Upper lobe of left lung (tissue), 6 donors: Measurements from ENCODE around the gene MAVS. TPM values are rescaled to one million over a fixed set of nuclear protein-coding genes. Genes with fewer than 3 reads are reported as not detected.

Experiments
- ATAC-seq, 2 donors: fragments of 200-7000 bp; cut with Tn5 transposase; one replicate each; pipeline ENCODE4 v1.9.1; 2022; ENCODE audit warnings: mild to moderate bottlenecking in 2 of 2, moderate library complexity in 2 of 2; ENCODE audit not compliant: low FRiP score in 2 of 2
- DNase-seq, 2 donors: peaks; one replicate each; pipeline ENCODE4 v3.0.0-alpha.2; 2019 to 2020
- H3K27ac ChIP-seq, 4 donors: fragments of 200-600 bp; sonication (generic); one replicate each; pipeline ENCODE4 v1.5.1; 2016 to 2019
- H3K27me3 ChIP-seq, 4 donors: fragments of 200-600 bp; sonication (generic); one replicate each; pipeline ENCODE4 v1.5.1; 2017 to 2019
- H3K36me3 ChIP-seq, 4 donors: fragments of 200-600 bp; sonication (generic); one replicate each; pipeline ENCODE4 v1.5.1; 2016 to 2019
- H3K4me1 ChIP-seq, 4 donors: fragments of 200-600 bp; sonication (generic); one replicate each; pipeline ENCODE4 v1.5.1; 2018 to 2019
- H3K4me3 ChIP-seq, 4 donors: fragments of 200-600 bp; sonication (generic); one replicate each; pipeline ENCODE4 v1.5.1; 2017 to 2019; ENCODE audit warnings: mild to moderate bottlenecking in 2 of 4, moderate library complexity in 1 of 4
- H3K9me3 ChIP-seq, 4 donors: fragments of 200-600 bp; sonication (generic); one replicate each; pipeline ENCODE4 v1.5.1; 2018 to 2019
- EP300 ChIP-seq, 4 donors: sonication (generic); formaldehyde crosslinking; IDR thresholded peaks; one replicate each; pipeline ENCODE4 v1.5.1; 2017; ENCODE audit warnings: antibody characterized with exemption in 4 of 4, control low read depth in 2 of 4
- POLR2A ChIP-seq, 4 donors: fragments of 450-650 bp; IDR thresholded peaks; one replicate each; pipeline ENCODE4 v1.5.1; 2016 to 2017; ENCODE audit warnings: antibody characterized with exemption in 4 of 4, mild to moderate bottlenecking in 2 of 4
- POLR2AphosphoS5 ChIP-seq, 2 donors: sonication (generic); formaldehyde crosslinking; IDR thresholded peaks; one replicate each; pipeline ENCODE4 v1.5.1; 2017; ENCODE audit warnings: antibody characterized with exemption in 2 of 2
- WGBS, 2 donors: methylation state at CpG; one replicate each; pipeline ENCODE4 v1.1.5; 2017 to 2018; 5-methylcytosine and 5-hydroxymethylcytosine counted together
- total RNA-seq, 6 donors: library from RNA; depleted of rRNA in 4 of 6; stranded (reverse); fragments of >200 nt in 4 of 6; gene quantifications; one replicate each; pipeline versions ENCODE4 v1.1.0 to v1.2.1, GENCODE V29; 2016 to 2021
- TF ChIP-seq, protein P1 (sequence below), 6 experiments: fragments of 450-650 bp in 4 of 6; fragments of 200-600 bp in 2 of 6; sonication (generic) in 2 of 6; IDR thresholded peaks; one replicate each; pipeline ENCODE4 v1.5.1; 2016 to 2019; ENCODE audit warnings: antibody characterized with exemption in 6 of 6
- donor health status: DM: no; HTN: no; CAD: no; lungs with moderate emphysema.
- donor health status: DM: no; HTN: yes; CAD: no; lungs with severe emphysema.

MAVS gene
- total RNA-seq, 6 donors from 2014 or later: 31.0 to 54.5 (median 39.9) TPM

DNA sequence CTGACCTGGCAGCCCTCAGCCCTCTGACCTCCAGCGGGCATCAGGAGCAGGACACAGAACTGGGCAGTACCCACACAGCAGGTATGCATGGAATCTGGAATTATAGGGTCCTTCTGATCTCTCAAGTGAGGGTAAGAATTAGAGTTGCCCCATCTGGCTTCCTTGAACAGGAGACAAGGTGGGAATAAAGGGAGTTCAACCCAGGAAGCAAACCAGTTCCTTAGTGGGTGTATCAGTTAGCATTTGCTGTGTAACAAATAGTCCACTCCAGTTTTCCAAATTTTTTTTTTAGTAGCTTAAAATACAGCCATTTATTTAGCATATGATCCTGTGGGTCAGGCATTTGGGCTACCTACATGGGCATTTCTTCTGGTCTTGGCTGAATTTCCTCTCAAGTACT, 15.7 kb downstream of the MAVS start:
- WGBS, 2 donors: 88% methylated on average over 1 of the region's 1 CpG; no CpG with 5 or more reads in 1 of the 2 donors
- H3K27me3 ChIP-seq: no peaks in the 10 kb centered on the region
- peaks cover 62 to 100% (median 95%) of the 10 kb centered on the region in 4 donors for H3K36me3 ChIP-seq
- TF ChIP-seq, protein P1, sequence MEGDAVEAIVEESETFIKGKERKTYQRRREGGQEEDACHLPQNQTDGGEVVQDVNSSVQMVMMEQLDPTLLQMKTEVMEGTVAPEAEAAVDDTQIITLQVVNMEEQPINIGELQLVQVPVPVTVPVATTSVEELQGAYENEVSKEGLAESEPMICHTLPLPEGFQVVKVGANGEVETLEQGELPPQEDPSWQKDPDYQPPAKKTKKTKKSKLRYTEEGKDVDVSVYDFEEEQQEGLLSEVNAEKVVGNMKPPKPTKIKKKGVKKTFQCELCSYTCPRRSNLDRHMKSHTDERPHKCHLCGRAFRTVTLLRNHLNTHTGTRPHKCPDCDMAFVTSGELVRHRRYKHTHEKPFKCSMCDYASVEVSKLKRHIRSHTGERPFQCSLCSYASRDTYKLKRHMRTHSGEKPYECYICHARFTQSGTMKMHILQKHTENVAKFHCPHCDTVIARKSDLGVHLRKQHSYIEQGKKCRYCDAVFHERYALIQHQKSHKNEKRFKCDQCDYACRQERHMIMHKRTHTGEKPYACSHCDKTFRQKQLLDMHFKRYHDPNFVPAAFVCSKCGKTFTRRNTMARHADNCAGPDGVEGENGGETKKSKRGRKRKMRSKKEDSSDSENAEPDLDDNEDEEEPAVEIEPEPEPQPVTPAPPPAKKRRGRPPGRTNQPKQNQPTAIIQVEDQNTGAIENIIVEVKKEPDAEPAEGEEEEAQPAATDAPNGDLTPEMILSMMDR (IDR thresholded peaks at IDR 0.05): no peak
- no peak for TF ChIP-seq POLR2AphosphoS5 (IDR thresholded peaks at IDR 0.05)
- no peak for TF ChIP-seq EP300 (IDR thresholded peaks at IDR 0.05)
- TF ChIP-seq POLR2A (IDR thresholded peaks at IDR 0.05): no peak
- H3K9me3 ChIP-seq: no peaks in the 10 kb centered on the region
- H3K4me1 ChIP-seq: peaks cover 0 to 5% (median 0%) of the 10 kb centered on the region in 4 donors
- no peak for ATAC-seq
- no peak overlapping the region for H3K4me3 ChIP-seq
- no peak overlapping the region for H3K27ac ChIP-seq
- DNase-seq: no peak

DNA sequence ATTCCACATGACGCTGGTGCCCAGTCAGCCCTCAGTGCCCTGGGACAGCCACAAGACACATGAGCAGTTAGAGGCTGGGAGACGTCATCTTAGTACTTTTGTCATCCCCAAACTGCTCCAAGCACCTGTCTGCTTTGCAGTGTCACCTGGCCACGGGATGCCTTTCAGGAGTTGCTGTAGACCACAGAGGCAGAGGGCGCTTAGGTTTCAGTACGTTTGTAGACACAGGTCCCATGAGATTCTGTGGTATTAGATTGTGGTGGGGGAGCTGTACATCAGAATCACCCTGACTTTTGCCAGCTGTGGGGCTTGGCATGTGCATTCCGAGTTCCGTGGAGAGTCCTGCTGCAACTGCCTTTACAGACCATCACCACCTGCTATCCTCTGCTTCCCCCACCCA, 16.7 kb downstream of the MAVS start:
- 95 to 97% methylated on average over 5 to 7 of the region's 7 CpGs for WGBS, 2 donors
- Histone ChIP-seq H3K27me3 (no peaks in the 10 kb centered on the region), H3K36me3 (peaks cover 61 to 99% (median 88%) of the 10 kb centered on the region in 4 donors), H3K9me3 (no peaks in the 10 kb centered on the region), H3K4me3 (no peak overlapping the region), H3K4me1 (peaks cover 0 to 4% (median 0%) of the 10 kb centered on the region in 4 donors), H3K27ac (no peak overlapping the region)
- no peak for TF ChIP-seq EP300 (IDR thresholded peaks at IDR 0.05)
- TF ChIP-seq POLR2A (IDR thresholded peaks at IDR 0.05): no peak
- TF ChIP-seq POLR2AphosphoS5 (IDR thresholded peaks at IDR 0.05): no peak
- TF ChIP-seq, protein P1 (IDR thresholded peaks at IDR 0.05): no peak
- DNase-seq: no peak
- no peak for ATAC-seq

DNA sequence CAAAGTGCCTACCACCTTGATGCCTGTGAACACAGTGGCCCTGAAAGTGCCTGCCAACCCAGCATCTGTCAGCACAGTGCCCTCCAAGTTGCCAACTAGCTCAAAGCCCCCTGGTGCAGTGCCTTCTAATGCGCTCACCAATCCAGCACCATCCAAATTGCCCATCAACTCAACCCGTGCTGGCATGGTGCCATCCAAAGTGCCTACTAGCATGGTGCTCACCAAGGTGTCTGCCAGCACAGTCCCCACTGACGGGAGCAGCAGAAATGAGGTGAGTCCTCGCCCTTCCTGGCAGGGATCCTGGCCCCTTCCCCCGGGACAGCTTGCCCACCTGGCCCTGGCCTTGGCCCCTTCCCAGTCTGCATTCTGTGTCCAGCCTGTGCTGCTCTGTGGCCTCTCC, 17.9 kb downstream of the MAVS start:
- peaks cover 57 to 94% (median 76%) of the 10 kb centered on the region in 4 donors for H3K36me3 ChIP-seq
- WGBS, 2 donors: 87 to 90% methylated on average over 2 to 3 of the region's 5 CpGs
- no peak overlapping the region for H3K27ac ChIP-seq
- ATAC-seq: no peak
- no peak for DNase-seq
- peaks cover 0 to 4% (median 0%) of the 10 kb centered on the region in 4 donors for H3K4me1 ChIP-seq
- no peaks in the 10 kb centered on the region for H3K27me3 ChIP-seq
- no peak overlapping the region for H3K4me3 ChIP-seq
- no peak for TF ChIP-seq EP300 (IDR thresholded peaks at IDR 0.05)
- TF ChIP-seq POLR2A (IDR thresholded peaks at IDR 0.05): no peak
- no peak for TF ChIP-seq POLR2AphosphoS5 (IDR thresholded peaks at IDR 0.05)
- TF ChIP-seq, protein P1 (IDR thresholded peaks at IDR 0.05): no peak
- no peaks in the 10 kb centered on the region for H3K9me3 ChIP-seq

DNA sequence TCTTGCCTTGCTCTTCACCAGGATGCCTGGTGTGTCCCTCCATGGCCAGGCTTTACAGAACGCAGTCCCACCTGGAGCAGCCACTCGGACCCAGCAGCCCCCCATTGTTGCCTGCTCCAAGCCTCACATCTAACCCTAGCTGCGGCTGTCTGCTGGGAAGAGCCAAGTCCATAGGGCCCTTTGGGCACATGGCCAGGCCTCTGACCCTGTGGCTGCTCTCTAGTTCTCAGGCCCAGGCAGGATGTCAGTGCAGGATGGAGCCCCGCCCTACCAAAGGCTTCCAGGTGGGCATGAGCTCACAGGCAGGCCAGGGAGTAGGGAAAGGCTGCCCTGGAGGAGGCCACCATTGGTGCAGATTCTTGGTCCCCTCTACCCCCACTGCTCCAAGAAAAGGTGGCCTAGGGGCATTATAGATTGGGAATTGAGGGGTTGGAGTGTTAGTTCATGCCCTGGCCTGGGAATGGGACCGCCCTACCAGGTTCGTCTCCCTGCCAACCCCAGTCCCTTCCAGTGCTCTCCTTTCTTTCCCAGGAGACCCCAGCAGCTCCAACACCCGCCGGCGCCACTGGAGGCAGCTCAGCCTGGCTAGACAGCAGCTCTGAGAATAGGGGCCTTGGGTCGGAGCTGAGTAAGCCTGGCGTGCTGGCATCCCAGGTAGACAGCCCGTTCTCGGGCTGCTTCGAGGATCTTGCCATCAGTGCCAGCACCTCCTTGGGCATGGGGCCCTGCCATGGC, 18.7 kb downstream of the MAVS start:
- TF ChIP-seq POLR2A (IDR thresholded peaks at IDR 0.05) (no peak), POLR2AphosphoS5 (IDR thresholded peaks at IDR 0.05) (no peak), EP300 (IDR thresholded peaks at IDR 0.05) (no peak)
- TF ChIP-seq, protein P1 (IDR thresholded peaks at IDR 0.05): no peak
- Histone ChIP-seq H3K9me3 (no peaks in the 10 kb centered on the region), H3K27me3 (no peaks in the 10 kb centered on the region), H3K4me1 (peaks cover 0 to 4% (median 0%) of the 10 kb centered on the region in 4 donors), H3K4me3 (no peak overlapping the region), H3K27ac (no peak overlapping the region), H3K36me3 (peaks cover 57 to 93% (median 74%) of the 10 kb centered on the region in 4 donors)
- WGBS, 2 donors: 83 to 92% methylated on average over 6 to 14 of the region's 14 CpGs
- DNase-seq: no peak
- no peak for ATAC-seq
